B cell (primary cell): Measurements from ENCODE around the gene GRM8. TPM values are rescaled to one million over a fixed set of nuclear protein-coding genes. Genes with fewer than 3 reads are reported as not detected.

Source experiments
- ATAC-seq: fragments of 200-7000 bp; cut with Tn5 transposase; one replicate; pipeline ENCODE4 v1.10.0; 2021; ENCODE audit warnings: low read depth, mild to moderate bottlenecking, moderate number of reproducible peaks, moderate library complexity
- CTCF ChIA-PET: fragments of 350-600 bp; sonication (Branson Sonifier 250); formaldehyde crosslinking; loops from one replicate; lab custom pipeline; 2021; ENCODE audit warnings: antibody characterized with exemption, inconsistent platforms; lab: Charles Lee
- POLR2A ChIA-PET: fragments of 350-600 bp; sonication (Branson Sonifier 250); formaldehyde crosslinking; loops from one replicate; lab custom pipeline; 2021; ENCODE audit warnings: antibody characterized with exemption; lab: Charles Lee
- DNase-seq: peaks from one replicate; pipeline ENCODE4 v3.0.0; 2013
- H2AFZ ChIP-seq: 2 replicates; pipeline ENCODE4 v1.6.1; 2012; ENCODE audit warnings: mild to moderate bottlenecking, low read depth, low read length; ENCODE audit not compliant: insufficient read depth, poor library complexity, severe bottlenecking
- H3K27ac ChIP-seq, 2 donors: 1 replicate in 1 of 2; 2 replicates in 1 of 2; pipeline ENCODE4 v1.5.1; 2012 to 2013; ENCODE audit warnings: low read length in 2 of 2, mild to moderate bottlenecking in 2 of 2, moderate library complexity in 1 of 2
- H3K27me3 ChIP-seq, 4 experiments: fragments of 200-600 bp in 1 of 4; sonication (generic) in 1 of 4; replicated peaks in 1 of 4; 1 replicate in 2 of 4; 2 replicates in 2 of 4; pipeline versions ENCODE4 v1.6.1 to v1.7.0; 2013 to 2016; ENCODE audit warnings: low read length in 3 of 4, mild to moderate bottlenecking in 2 of 4, mixed read lengths in 1 of 4, moderate library complexity in 1 of 4; ENCODE audit not compliant: insufficient read depth in 4 of 4, control insufficient read depth in 3 of 4; ENCODE audit errors: control extremely low read depth in 1 of 4
- H3K36me3 ChIP-seq, 2 experiments: replicated peaks in 1 of 2; 1 replicate in 1 of 2; 2 replicates in 1 of 2; pipeline versions ENCODE4 v1.6.1 to v1.7.1; 2013; ENCODE audit warnings: low read length in 1 of 2; ENCODE audit not compliant: insufficient read depth in 2 of 2, control insufficient read depth in 1 of 2; ENCODE audit errors: control extremely low read depth in 1 of 2, extremely low read depth in 1 of 2
- H3K4me1 ChIP-seq, 2 donors: fragments of 200-600 bp in 1 of 2; sonication (generic) in 1 of 2; 1 replicate in 1 of 2; 2 replicates in 1 of 2; pipeline versions ENCODE4 v1.5.1 to v1.6.1; 2013 to 2017; ENCODE audit warnings: low read length in 2 of 2; ENCODE audit not compliant: control insufficient read depth in 2 of 2, insufficient read depth in 2 of 2
- H3K4me2 ChIP-seq: replicated peaks from 2 replicates; pipeline ENCODE3; 2012; ENCODE audit warnings: mild to moderate bottlenecking, low read depth, low read length; ENCODE audit not compliant: poor library complexity, severe bottlenecking
- H3K4me3 ChIP-seq, 5 experiments: fragments of 200-600 bp in 1 of 5; sonication (generic) in 1 of 5; 1 replicate in 3 of 5; 2 replicates in 2 of 5; pipeline versions ENCODE4 v1.5.1 to v1.7.0; 2011 to 2016; ENCODE audit warnings: low read length in 4 of 5, mild to moderate bottlenecking in 4 of 5, low read depth in 2 of 5, control low read depth in 1 of 5, moderate library complexity in 1 of 5; ENCODE audit not compliant: insufficient read depth in 1 of 5; ENCODE audit errors: control extremely low read depth in 1 of 5, extremely low read depth in 1 of 5
- H3K79me2 ChIP-seq: fragments of 200-600 bp; sonication (generic); one replicate; pipeline ENCODE4 v1.6.0; 2016; ENCODE audit warnings: low read length; ENCODE audit not compliant: control insufficient read depth, insufficient read depth
- H3K9ac ChIP-seq: fragments of 200-600 bp; sonication (generic); 2 replicates; pipeline ENCODE4 v1.6.1; 2017; ENCODE audit warnings: mild to moderate bottlenecking, low read length, moderate library complexity
- H3K9me3 ChIP-seq, 3 donors: one replicate each; pipeline versions ENCODE4 v1.6.1 to v1.7.1; 2013; ENCODE audit warnings: low read length in 2 of 3; ENCODE audit not compliant: control insufficient read depth in 2 of 3, insufficient read depth in 1 of 3; ENCODE audit errors: control extremely low read depth in 1 of 3
- H4K20me1 ChIP-seq: 2 replicates; pipeline ENCODE4 v1.6.0; 2012; ENCODE audit warnings: mild to moderate bottlenecking, low read length; ENCODE audit not compliant: insufficient read depth, control insufficient read depth, poor library complexity, severe bottlenecking
- H3K27ac Mint-ChIP-seq: one replicate; pipeline ENCODE4 v1.8.0; 2021; ENCODE audit warnings: mixed read lengths
- H3K27me3 Mint-ChIP-seq: one replicate; pipeline ENCODE4 v1.8.0; 2021; ENCODE audit warnings: mixed read lengths
- H3K4me1 Mint-ChIP-seq: one replicate; pipeline ENCODE4 v1.8.0; 2021; ENCODE audit warnings: mixed read lengths
- H3K4me3 Mint-ChIP-seq: one replicate; pipeline ENCODE4 v1.8.0; 2021; ENCODE audit warnings: mixed read lengths
- H3K9me3 Mint-ChIP-seq: one replicate; pipeline ENCODE4 v1.8.0; 2022; ENCODE audit warnings: mixed read lengths; ENCODE audit not compliant: insufficient read depth
- EZH2 ChIP-seq: IDR thresholded peaks from 2 replicates; pipeline ENCODE4 v1.6.1; 2012; ENCODE audit warnings: borderline replicate concordance, low read depth, mild to moderate bottlenecking, moderate library complexity, low read length; ENCODE audit not compliant: insufficient read depth, poor library complexity, severe bottlenecking
- WGBS: methylation state at CpG from one replicate; pipeline ENCODE4 v1.1.5; 2013; ENCODE audit warnings: missing lambda C conversion rate; ENCODE audit not compliant: insufficient coverage; 5-methylcytosine and 5-hydroxymethylcytosine counted together
- intact Hi-C: fragments of 100-400 bp; cut with micrococcal nuclease; formaldehyde crosslinking; loops from one replicate; pipeline ENCODE4 v1.10.0; 2022
- polyA minus RNA-seq: library from RNA; depleted of rRNA, polyadenylated mRNA; stranded (reverse); fragments of >200 nt; gene quantifications from 2 replicates; pipeline ENCODE4 v1.2.3, GENCODE V29; 2012
- polyA plus RNA-seq: library from polyadenylated mRNA; depleted of rRNA; stranded (reverse); fragments of >200 nt; gene quantifications from 2 replicates; pipeline ENCODE4 v1.2.3, GENCODE V29; 2012
- total RNA-seq, 2 donors: library from RNA; stranded (reverse); fragments of 120-200 nt in 1 of 2; gene quantifications; 1 replicate in 1 of 2; 2 replicates in 1 of 2; pipeline versions ENCODE4 v1.2.3 to v1.2.4, GENCODE V29; 2013 to 2022
- TF ChIP-seq, protein P1 (sequence below): fragments of 200-600 bp; IDR thresholded peaks from one replicate; pipeline ENCODE4 v1.8.0; 2022; ENCODE audit warnings: antibody characterized with exemption, mild to moderate bottlenecking

GRM8 gene
- total RNA-seq (not detected in 2 replicates), polyA plus RNA-seq (0.13 TPM in 1 of 2 replicates, not detected in the other), polyA minus RNA-seq (not detected in 2 replicates)
- not detected for total RNA-seq (2013)

DNA sequence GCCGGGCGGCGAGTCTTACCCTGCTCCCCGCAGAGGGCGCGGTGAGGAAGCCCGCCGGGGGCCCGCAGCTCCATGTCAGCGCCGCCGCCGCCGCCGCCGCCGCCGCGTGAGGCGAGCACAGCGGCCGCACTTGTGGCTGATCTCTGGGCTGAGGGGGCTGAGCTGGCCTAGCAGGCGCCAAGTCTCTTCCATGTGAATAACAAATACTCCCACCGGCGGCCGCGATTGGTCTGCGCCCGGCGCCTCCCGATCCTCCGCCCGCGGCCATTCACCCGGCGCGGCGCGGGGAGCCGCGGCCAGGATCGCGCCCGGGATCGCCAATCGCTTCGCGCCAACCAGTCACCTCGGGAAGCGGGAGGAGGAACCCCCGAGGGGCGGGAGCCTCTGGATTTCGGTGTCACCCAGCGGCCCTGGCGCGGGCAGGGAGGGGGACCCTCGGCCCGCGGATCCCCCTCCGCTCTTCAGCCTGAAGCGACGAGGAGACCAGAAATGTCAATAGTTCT lies at the start of gene GRM8:
GRM8 (minus strand) TSS at position 164 of the 503 bp plus-strand sequence.
- no peak for TF ChIP-seq EZH2
- TF ChIP-seq, protein P1, sequence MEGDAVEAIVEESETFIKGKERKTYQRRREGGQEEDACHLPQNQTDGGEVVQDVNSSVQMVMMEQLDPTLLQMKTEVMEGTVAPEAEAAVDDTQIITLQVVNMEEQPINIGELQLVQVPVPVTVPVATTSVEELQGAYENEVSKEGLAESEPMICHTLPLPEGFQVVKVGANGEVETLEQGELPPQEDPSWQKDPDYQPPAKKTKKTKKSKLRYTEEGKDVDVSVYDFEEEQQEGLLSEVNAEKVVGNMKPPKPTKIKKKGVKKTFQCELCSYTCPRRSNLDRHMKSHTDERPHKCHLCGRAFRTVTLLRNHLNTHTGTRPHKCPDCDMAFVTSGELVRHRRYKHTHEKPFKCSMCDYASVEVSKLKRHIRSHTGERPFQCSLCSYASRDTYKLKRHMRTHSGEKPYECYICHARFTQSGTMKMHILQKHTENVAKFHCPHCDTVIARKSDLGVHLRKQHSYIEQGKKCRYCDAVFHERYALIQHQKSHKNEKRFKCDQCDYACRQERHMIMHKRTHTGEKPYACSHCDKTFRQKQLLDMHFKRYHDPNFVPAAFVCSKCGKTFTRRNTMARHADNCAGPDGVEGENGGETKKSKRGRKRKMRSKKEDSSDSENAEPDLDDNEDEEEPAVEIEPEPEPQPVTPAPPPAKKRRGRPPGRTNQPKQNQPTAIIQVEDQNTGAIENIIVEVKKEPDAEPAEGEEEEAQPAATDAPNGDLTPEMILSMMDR, result no peak
- H2AFZ ChIP-seq, result peak within 1 kb of the TSS; percentile 98
- intact Hi-C loops, result loop anchor here (5.0 to 10.0 kb wide), 3 partner anchors 139 to 448 kb away; partner anchors contain the start of gene ZNF800

DNA sequence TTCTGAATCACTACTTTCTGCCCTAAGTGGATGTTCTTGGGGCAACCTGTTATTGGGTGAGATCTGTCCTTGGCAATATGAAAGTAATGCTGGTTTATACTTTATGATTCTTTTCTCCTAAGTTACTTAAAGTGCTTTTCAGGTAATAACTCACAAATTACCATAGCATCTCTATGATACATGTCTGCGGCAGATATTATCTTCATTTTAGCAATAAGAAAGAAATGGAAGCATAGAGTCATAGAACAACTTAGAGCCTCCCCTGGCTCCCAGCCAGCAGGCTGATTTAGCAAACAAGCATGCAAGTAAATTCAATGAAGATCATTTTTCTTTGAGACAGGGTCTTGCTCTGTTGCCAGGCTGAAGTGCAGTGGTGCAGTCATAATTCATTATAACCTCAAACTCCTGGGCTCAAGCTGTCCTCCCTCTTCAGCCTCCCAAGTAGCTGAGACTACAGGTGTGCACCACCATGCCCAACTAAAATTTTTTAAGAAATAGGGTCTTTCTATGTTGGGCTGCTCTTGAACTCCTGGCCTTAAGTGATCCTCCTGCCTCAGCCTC lies 38.1 kb upstream of the GRM8 start:
- Mint-ChIP-seq H3K27me3 (peaks cover 17% of the 10 kb centered on the region), H3K4me3 (no peak overlapping the region), H3K27ac (no peak overlapping the region), H3K4me1 (no peaks in the 10 kb centered on the region), H3K9me3 (no peaks in the 10 kb centered on the region)
- no peaks in the 10 kb centered on the region for H4K20me1 ChIP-seq
- DNase-seq (no peak), ATAC-seq (no peak)
- intact Hi-C loops, result no loop called here
- TF ChIP-seq EZH2, result no peak
- TF ChIP-seq, protein P1, result no peak
- no peak overlapping the region for H3K27ac ChIP-seq
- no peak overlapping the region for H2AFZ ChIP-seq
- no peak overlapping the region for H3K4me2 ChIP-seq
- no peaks in the 10 kb centered on the region for H3K9me3 ChIP-seq
- H3K4me1 ChIP-seq, result no peaks in the 10 kb centered on the region
- no CpG with 5 or more reads among the region's 1 CpG for WGBS
- CTCF ChIA-PET, result no interaction called here
- H3K4me3 ChIP-seq, result no peak overlapping the region
- H3K9ac ChIP-seq, result no peak overlapping the region
- H3K79me2 ChIP-seq, result no peaks in the 10 kb centered on the region
- H3K36me3 ChIP-seq, result no peaks in the 10 kb centered on the region
- H3K27me3 ChIP-seq, result peaks cover 0 to 16% (median 3%) of the 10 kb centered on the region in 4 experiments
- POLR2A ChIA-PET, result no interaction called here

More for the DNA sequence above, at the start of gene GRM8:
- Histone ChIP-seq H3K4me2 (peak within 1 kb of the TSS; percentile 96), H3K4me1 (peaks cover 21 to 24% of the 10 kb centered on the region in 2 donors), H3K36me3 (no peaks in the 10 kb centered on the region), H3K27me3 (peaks cover 2 to 84% (median 52%) of the 10 kb centered on the region in 4 experiments), H4K20me1 (no peaks in the 10 kb centered on the region), H3K27ac (no peak within 1 kb of the TSS), H3K4me3 (peak within 1 kb of the TSS; percentile 58 to 94 (median 74)), H3K79me2 (no peaks in the 10 kb centered on the region), H3K9ac (peak within 1 kb of the TSS; percentile 81), H3K9me3 (peaks cover 0 to 13% (median 0%) of the 10 kb centered on the region in 3 donors)
- Mint-ChIP-seq H3K4me1 (peaks cover 20% of the 10 kb centered on the region), H3K27me3 (peaks cover 66% of the 10 kb centered on the region), H3K4me3 (peak within 1 kb of the TSS; percentile 89), H3K9me3 (no peaks in the 10 kb centered on the region), H3K27ac (no peak within 1 kb of the TSS)
- WGBS, result 1% methylated on average over 54 of the region's 62 CpGs
- POLR2A ChIA-PET, result no interaction called here
- peak; percentile 52 for DNase-seq
- ATAC-seq, result no peak
- CTCF ChIA-PET, result interaction anchor here (1.1 kb wide), 1 partner anchor 23 kb away, joined by 3 read pairs; no protein-coding TSS in a partner anchor
